ACC112 (cell line): ENCODE data around the gene GNAS-AS1.

ENCODE experiments used
- H2AFZ ChIP-seq: fragments of 200-600 bp; sonication (generic); one replicate; pipeline ENCODE4 v1.6.0; 2017; ENCODE audit warnings: antibody characterized with exemption, low read length; ENCODE audit not compliant: unreplicated experiment
- H3K27ac ChIP-seq: fragments of 200-600 bp; sonication (generic); 2 replicates; pipeline ENCODE4 v1.5.1; 2014; ENCODE audit warnings: low read depth, mild to moderate bottlenecking, antibody characterized with exemption, low read length, moderate library complexity
- H3K27me3 ChIP-seq: fragments of 200-600 bp; sonication (generic); 2 replicates; pipeline ENCODE4 v1.6.1; 2014; ENCODE audit warnings: mild to moderate bottlenecking, antibody characterized with exemption, low read length, moderate library complexity, mixed read lengths; ENCODE audit not compliant: insufficient read depth
- H3K36me3 ChIP-seq: fragments of 200-600 bp; sonication (generic); 2 replicates; pipeline ENCODE4 v1.6.1; 2016; ENCODE audit warnings: mild to moderate bottlenecking, antibody characterized with exemption, low read length, moderate library complexity, mixed read lengths; ENCODE audit not compliant: insufficient read depth
- H3K4me1 ChIP-seq: fragments of 200-600 bp; sonication (generic); one replicate; pipeline ENCODE4 v1.6.1; 2016; ENCODE audit warnings: low read length, mixed read lengths; ENCODE audit not compliant: insufficient read depth, unreplicated experiment, control insufficient read depth
- H3K4me3 ChIP-seq: fragments of 200-600 bp; sonication (generic); 2 replicates; pipeline ENCODE4 v1.5.1; 2014; ENCODE audit warnings: mild to moderate bottlenecking, low read depth, low read length
- H3K79me2 ChIP-seq: fragments of 200-600 bp; sonication (generic); one replicate; pipeline ENCODE4 v1.6.0; 2016; ENCODE audit warnings: low read length; ENCODE audit not compliant: control insufficient read depth, unreplicated experiment, insufficient read depth

Gene GNAS-AS1

GRCh38 chr20:58892141-58892931 lies 41.6 kb upstream of the GNAS-AS1 start:
- Histone ChIP-seq H3K4me1 (peaks cover 34% of the 10 kb centered on the region), H2AFZ (no peak overlapping the region), H3K79me2 (peaks cover 60% of the 10 kb centered on the region)

GRCh38 chr20:58891718-58892140 lies 41.0 kb upstream of the GNAS-AS1 start:
- Histone ChIP-seq H3K27ac (peak overlapping the region; percentile 87), H3K4me1 (peaks cover 33% of the 10 kb centered on the region), H3K27me3 (no peaks in the 10 kb centered on the region), H2AFZ (no peak overlapping the region), H3K36me3 (peaks cover 7% of the 10 kb centered on the region; the same call in 1 of the 2 replicates), H3K79me2 (peaks cover 53% of the 10 kb centered on the region), H3K4me3 (peak overlapping the region; percentile 93)

More at GRCh38 chr20:58892141-58892931, 41.6 kb upstream of the GNAS-AS1 start:
- H3K36me3 ChIP-seq = peaks cover 8% of the 10 kb centered on the region; the same call in 1 of the 2 replicates
- H3K27ac ChIP-seq = peak overlapping the region; percentile 87
- no peaks in the 10 kb centered on the region for H3K27me3 ChIP-seq
- peak overlapping the region; percentile 93 for H3K4me3 ChIP-seq

GRCh38 chr20:58891086-58891717 lies 40.5 kb upstream of the GNAS-AS1 start:
- Histone ChIP-seq H3K79me2 (peaks cover 48% of the 10 kb centered on the region), H2AFZ (peak overlapping the region; percentile 53), H3K27ac (peak overlapping the region; percentile 60), H3K36me3 (peaks cover 4% of the 10 kb centered on the region; the same call in 1 of the 2 replicates), H3K4me3 (peak overlapping the region; percentile 93), H3K4me1 (peaks cover 29% of the 10 kb centered on the region), H3K27me3 (no peaks in the 10 kb centered on the region)

- Histone ChIP-seq H3K27ac (peak overlapping the region; percentile 60), H3K4me1 (peaks cover 23% of the 10 kb centered on the region), H2AFZ (peak overlapping the region; percentile 53), H3K27me3 (0 out of 2 replicates have a peak, but pooled peaks cover under 1% of the 10 kb centered on the region), H3K79me2 (peaks cover 42% of the 10 kb centered on the region), H3K4me3 (peak overlapping the region; percentile 80), H3K36me3 (no peaks in the 10 kb centered on the region)
Measured at GRCh38 chr20:58890518-58891085, 39.9 kb upstream of the GNAS-AS1 start.

- peak overlapping the region; percentile 60; the same call in 1 of the 2 replicates for H3K27ac ChIP-seq
- peak overlapping the region; percentile 53 for H2AFZ ChIP-seq
- peaks cover 36% of the 10 kb centered on the region for H3K79me2 ChIP-seq
- peaks cover 16% of the 10 kb centered on the region for H3K4me1 ChIP-seq
- H3K36me3 ChIP-seq = no peaks in the 10 kb centered on the region; the same call in 1 of the 2 replicates
- peak overlapping the region; percentile 80 for H3K4me3 ChIP-seq
- H3K27me3 ChIP-seq = peaks cover 6% of the 10 kb centered on the region; the same call in 1 of the 2 replicates
Measured at GRCh38 chr20:58889798-58890517, 39.3 kb upstream of the GNAS-AS1 start.

GRCh38 chr20:58889334-58889760 lies 38.6 kb upstream of the GNAS-AS1 start:
- H3K36me3 ChIP-seq = no peaks in the 10 kb centered on the region; the same call in 1 of the 2 replicates
- H3K27me3 ChIP-seq = peaks cover 10% of the 10 kb centered on the region; the same call in 1 of the 2 replicates
- H3K4me1 ChIP-seq = peaks cover 10% of the 10 kb centered on the region
- no peak overlapping the region for H2AFZ ChIP-seq
- no peak overlapping the region for H3K27ac ChIP-seq
- H3K4me3 ChIP-seq = peak overlapping the region; percentile 80
- peaks cover 30% of the 10 kb centered on the region for H3K79me2 ChIP-seq

- Histone ChIP-seq H3K4me3 (peak overlapping the region; percentile 91), H3K79me2 (peaks cover 23% of the 10 kb centered on the region), H3K27ac (no peak overlapping the region), H2AFZ (peak overlapping the region; percentile 53), H3K36me3 (no peaks in the 10 kb centered on the region; the same call in 1 of the 2 replicates), H3K4me1 (peaks cover 4% of the 10 kb centered on the region), H3K27me3 (peaks cover 12% of the 10 kb centered on the region; the same call in 1 of the 2 replicates)
Measured at GRCh38 chr20:58888521-58889333, 38.0 kb upstream of the GNAS-AS1 start.

- Histone ChIP-seq H3K4me3 (peak overlapping the region; percentile 91), H3K27ac (no peak overlapping the region), H3K27me3 (peaks cover 13% of the 10 kb centered on the region; the same call in 1 of the 2 replicates), H2AFZ (peak overlapping the region; percentile 53), H3K4me1 (no peaks in the 10 kb centered on the region), H3K79me2 (peaks cover 17% of the 10 kb centered on the region), H3K36me3 (no peaks in the 10 kb centered on the region; the same call in 1 of the 2 replicates)
Measured at GRCh38 chr20:58888103-58888502, 37.4 kb upstream of the GNAS-AS1 start.

GRCh38 chr20:58886546-58886945 lies 35.8 kb upstream of the GNAS-AS1 start:
- Histone ChIP-seq H3K79me2 (peaks cover 5% of the 10 kb centered on the region), H3K27ac (no peak overlapping the region), H3K27me3 (peaks cover 13% of the 10 kb centered on the region; the same call in 1 of the 2 replicates), H3K4me1 (no peaks in the 10 kb centered on the region), H3K4me3 (no peak overlapping the region), H2AFZ (no peak overlapping the region), H3K36me3 (no peaks in the 10 kb centered on the region; the same call in 1 of the 2 replicates)
